ENCODE results near the gene IQGAP1. TPM values are rescaled to one million over a fixed set of nuclear protein-coding genes. Genes with fewer than 3 reads are reported as not detected.

The IQGAP1 gene
- total and polyA plus RNA-seq, 2 of the 4 experiments (the other 2 are of a cell fraction) = 87.5 to 207 TPM

DNA sequence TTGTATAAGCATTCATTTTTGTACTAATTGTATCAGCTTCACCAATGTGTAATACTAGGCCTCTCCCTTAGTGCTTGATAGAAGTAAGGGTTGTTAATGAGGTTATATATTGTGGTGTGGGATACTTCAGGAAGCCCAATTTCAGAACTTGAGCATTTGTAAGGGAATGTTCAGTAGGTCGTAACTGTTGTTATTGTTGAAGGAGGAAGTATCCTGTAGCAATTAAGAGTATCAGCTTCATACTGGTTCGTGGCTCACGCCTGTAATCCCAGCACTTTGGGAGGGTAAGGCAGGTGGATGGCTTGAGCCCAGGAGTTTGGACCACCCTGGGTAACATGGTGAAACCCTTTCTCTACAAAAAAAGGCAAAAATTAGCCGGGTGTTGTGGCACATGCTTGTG, 30.6 kb downstream of the IQGAP1 start:
- H3K79me1 ChIP-seq (ENCODE audit: low read depth in 1 of 2, low read length in 2 of 2) = peaks cover 18 to 61% of the 10 kb centered on the region in 2 experiments; a peak in 3 of 4 replicates
- dilution Hi-C loops (cut with HindIII; ENCODE audit: low sequenced_read_pairs, unreplicated experiment) = no loop called here
- in situ Hi-C loops (cut with MboI; ENCODE audit: low sequenced_read_pairs) = no loop called here
- H2AK9ac ChIP-seq (replicated peaks; ENCODE audit: low read depth, low read length, poor library complexity) = no peak overlapping the region
- no peak overlapping the region for H3K9ac ChIP-seq (ENCODE audit: low read depth, low read length)
- peak overlapping the region; percentile 94 for H2BK5ac ChIP-seq (ENCODE audit: low read depth, low read length, poor library complexity, severe bottlenecking)
- no peak overlapping the region for H3K4me3 ChIP-seq (ENCODE audit: insufficient read depth, low read depth, low read length)
- peaks cover 36% of the 10 kb centered on the region for H3K9me1 ChIP-seq (ENCODE audit: insufficient read depth, low read length)
- peak overlapping the region; percentile 36; the same call in 1 of the 2 replicates for H3K18ac ChIP-seq (ENCODE audit: low read depth, low read length)
- peak overlapping the region; percentile 21; the same call in 1 of the 2 replicates for H3K27ac ChIP-seq (ENCODE audit: insufficient read depth, low read length)
- ChIA-PET CTCF (no interaction called here), POLR2A (ENCODE audit: unreplicated experiment) (no interaction called here)
- WGBS, 2 experiments (ENCODE audit: extremely low coverage in 2 of 2, insufficient read length in 1 of 2) = no CpG with 5 or more reads among the region's 4 CpGs
- peak overlapping the region; percentile 10; the same call in 1 of the 2 replicates for H3K14ac ChIP-seq (replicated peaks; ENCODE audit: low read depth, low read length)
- TF ChIP-seq MAFK (IDR thresholded peaks at IDR 0.05; ENCODE audit: low read depth, low read length) = no peak
- TF ChIP-seq CHD1 (IDR thresholded peaks at IDR 0.05; ENCODE audit: low read depth, low read length) = no peak
- TF ChIP-seq FOS (IDR thresholded peaks at IDR 0.05; ENCODE audit: low read depth, low read length) = no peak
- no peak for TF ChIP-seq RCOR1 (IDR thresholded peaks at IDR 0.05; ENCODE audit: insufficient replicate concordance, low read length)
- no peak for TF ChIP-seq RAD21 (IDR thresholded peaks at IDR 0.05; ENCODE audit: low read length)
- no peak for TF ChIP-seq USF2 (IDR thresholded peaks at IDR 0.05; ENCODE audit: low read depth, low read length)
- no peak for TF ChIP-seq BHLHE40 (IDR thresholded peaks at IDR 0.05; ENCODE audit: low read depth, low read length)
- no peak for TF ChIP-seq MAZ (IDR thresholded peaks at IDR 0.05; ENCODE audit: borderline replicate concordance, low read depth, low read length)
- TF ChIP-seq, protein P1, sequence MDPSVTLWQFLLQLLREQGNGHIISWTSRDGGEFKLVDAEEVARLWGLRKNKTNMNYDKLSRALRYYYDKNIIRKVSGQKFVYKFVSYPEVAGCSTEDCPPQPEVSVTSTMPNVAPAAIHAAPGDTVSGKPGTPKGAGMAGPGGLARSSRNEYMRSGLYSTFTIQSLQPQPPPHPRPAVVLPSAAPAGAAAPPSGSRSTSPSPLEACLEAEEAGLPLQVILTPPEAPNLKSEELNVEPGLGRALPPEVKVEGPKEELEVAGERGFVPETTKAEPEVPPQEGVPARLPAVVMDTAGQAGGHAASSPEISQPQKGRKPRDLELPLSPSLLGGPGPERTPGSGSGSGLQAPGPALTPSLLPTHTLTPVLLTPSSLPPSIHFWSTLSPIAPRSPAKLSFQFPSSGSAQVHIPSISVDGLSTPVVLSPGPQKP (IDR thresholded peaks at IDR 0.05; ENCODE audit: borderline replicate concordance, low read depth, low read length) = no peak
- TF ChIP-seq RFX5 (IDR thresholded peaks at IDR 0.05; ENCODE audit: low read depth, low read length) = no peak
- no peak for TF ChIP-seq CEBPB (IDR thresholded peaks at IDR 0.05; ENCODE audit: low read depth, low read length)
- TF ChIP-seq MXI1 (IDR thresholded peaks at IDR 0.05; ENCODE audit: borderline replicate concordance, low read depth, low read length) = no peak
- TF ChIP-seq, protein P2, sequence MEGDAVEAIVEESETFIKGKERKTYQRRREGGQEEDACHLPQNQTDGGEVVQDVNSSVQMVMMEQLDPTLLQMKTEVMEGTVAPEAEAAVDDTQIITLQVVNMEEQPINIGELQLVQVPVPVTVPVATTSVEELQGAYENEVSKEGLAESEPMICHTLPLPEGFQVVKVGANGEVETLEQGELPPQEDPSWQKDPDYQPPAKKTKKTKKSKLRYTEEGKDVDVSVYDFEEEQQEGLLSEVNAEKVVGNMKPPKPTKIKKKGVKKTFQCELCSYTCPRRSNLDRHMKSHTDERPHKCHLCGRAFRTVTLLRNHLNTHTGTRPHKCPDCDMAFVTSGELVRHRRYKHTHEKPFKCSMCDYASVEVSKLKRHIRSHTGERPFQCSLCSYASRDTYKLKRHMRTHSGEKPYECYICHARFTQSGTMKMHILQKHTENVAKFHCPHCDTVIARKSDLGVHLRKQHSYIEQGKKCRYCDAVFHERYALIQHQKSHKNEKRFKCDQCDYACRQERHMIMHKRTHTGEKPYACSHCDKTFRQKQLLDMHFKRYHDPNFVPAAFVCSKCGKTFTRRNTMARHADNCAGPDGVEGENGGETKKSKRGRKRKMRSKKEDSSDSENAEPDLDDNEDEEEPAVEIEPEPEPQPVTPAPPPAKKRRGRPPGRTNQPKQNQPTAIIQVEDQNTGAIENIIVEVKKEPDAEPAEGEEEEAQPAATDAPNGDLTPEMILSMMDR (conservative IDR thresholded peaks at IDR 0.05; ENCODE audit: low read depth, low read length) = no peak
- TF ChIP-seq POLR2A (IDR thresholded peaks at IDR 0.05; ENCODE audit: low read depth, low read length) = no peak
- no peaks in the 10 kb centered on the region for H3K36me3 ChIP-seq (ENCODE audit: control insufficient read depth, insufficient read depth, low read length)
- peak overlapping the region; percentile 53; the same call in 2 of the 3 replicates for H2BK15ac ChIP-seq (ENCODE audit: low read depth, low read length)
- peak overlapping the region; percentile 66 for H4K91ac ChIP-seq (ENCODE audit: insufficient read depth, low read depth, low read length)
- 0 out of 2 replicates have a peak overlapping the region, but pooled peaks have one; percentile 0 for H3K4me2 ChIP-seq (ENCODE audit: low read depth, low read length)
- H3K9me3 ChIP-seq (ENCODE audit: control insufficient read depth, insufficient read depth, low read length) = no peaks in the 10 kb centered on the region
- no peak overlapping the region for H2BK120ac ChIP-seq (ENCODE audit: low read depth, low read length)
- H4K8ac ChIP-seq (ENCODE audit: low read depth in 2 of 2, low read length in 2 of 2) = peak overlapping the region in 1 of 2 experiments; percentile 7; a peak in 3 of 4 replicates
- H2AK5ac ChIP-seq (ENCODE audit: low read depth, low read length) = peak overlapping the region; percentile 71; the same call in 1 of the 2 replicates
- peaks cover 23% of the 10 kb centered on the region for H3K4me1 ChIP-seq (ENCODE audit: control insufficient read depth, insufficient read depth, low read length)
- peak overlapping the region; percentile 1; the same call in 1 of the 2 replicates for H4K5ac ChIP-seq (ENCODE audit: low read depth, low read length)
- peaks cover 52% of the 10 kb centered on the region for H4K20me1 ChIP-seq (ENCODE audit: insufficient read depth, low read length)
- DNase-seq = no peak
- intact Hi-C loops (cut with micrococcal nuclease) = no loop called here
- H3K4ac ChIP-seq (ENCODE audit: low read depth, low read length) = peak overlapping the region; percentile 26
- no peak overlapping the region for H3K56ac ChIP-seq (ENCODE audit: extremely low read depth, insufficient read depth, low read length)
- H3K23ac ChIP-seq (ENCODE audit: low read depth, low read length) = peak overlapping the region; percentile 2; the same call in 1 of the 2 replicates
- no peaks in the 10 kb centered on the region for H3K27me3 ChIP-seq (ENCODE audit: control insufficient read depth, insufficient read depth, low read length)
- H2AFZ ChIP-seq (replicated peaks; ENCODE audit: low read length, poor library complexity) = no peak overlapping the region
- no TSS peak for BruUV-seq (replicated peaks)
- no peak overlapping the region for H2BK20ac ChIP-seq (ENCODE audit: low read depth, low read length)
- ATAC-seq (ENCODE audit: low read depth) = no peak
